ENCODE results near the gene CAMK1D.
"Not testable (repeated sequence)": the region's sequence is repeated elsewhere in the genome, so short reads cannot be mapped to it uniquely, and the experiment has no call there.

CAMK1D gene

GRCh38 chr10:12801214-12802087 is 452.1 kb downstream of the CAMK1D start:
- in situ Hi-C loops (cut with HindIII; ENCODE audit: low sequenced_read_pairs), result no loop called here

DNA sequence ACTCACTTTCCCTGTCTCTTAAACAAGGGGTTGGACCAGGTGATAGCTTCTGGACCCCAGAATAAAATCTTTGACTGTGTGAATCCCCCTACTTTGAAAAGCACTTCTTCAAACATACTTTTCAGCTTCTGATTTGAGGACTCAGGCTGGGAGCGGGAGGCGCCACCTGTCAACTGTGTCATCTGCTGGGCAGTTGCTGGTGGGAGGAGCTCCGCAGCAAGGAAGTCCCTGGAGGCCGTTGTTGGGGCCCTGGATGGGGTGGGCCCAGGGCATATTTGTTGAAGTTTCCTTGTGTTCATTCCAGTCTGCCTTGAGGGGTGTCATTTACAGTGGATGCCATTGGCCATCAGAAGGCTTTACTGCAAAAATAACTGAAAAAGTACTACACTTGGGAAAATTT is 454.4 kb downstream of the CAMK1D start:
- in situ Hi-C loops (cut with HindIII; ENCODE audit: low sequenced_read_pairs), result no loop called here

GRCh38 chr10:12806228-12807095 is 457.1 kb downstream of the CAMK1D start:
- in situ Hi-C loops (cut with HindIII; ENCODE audit: low sequenced_read_pairs), result no loop called here

GRCh38 chr10:12807096-12807755 is 457.9 kb downstream of the CAMK1D start:
- in situ Hi-C loops (cut with HindIII; ENCODE audit: low sequenced_read_pairs), result no loop called here

DNA sequence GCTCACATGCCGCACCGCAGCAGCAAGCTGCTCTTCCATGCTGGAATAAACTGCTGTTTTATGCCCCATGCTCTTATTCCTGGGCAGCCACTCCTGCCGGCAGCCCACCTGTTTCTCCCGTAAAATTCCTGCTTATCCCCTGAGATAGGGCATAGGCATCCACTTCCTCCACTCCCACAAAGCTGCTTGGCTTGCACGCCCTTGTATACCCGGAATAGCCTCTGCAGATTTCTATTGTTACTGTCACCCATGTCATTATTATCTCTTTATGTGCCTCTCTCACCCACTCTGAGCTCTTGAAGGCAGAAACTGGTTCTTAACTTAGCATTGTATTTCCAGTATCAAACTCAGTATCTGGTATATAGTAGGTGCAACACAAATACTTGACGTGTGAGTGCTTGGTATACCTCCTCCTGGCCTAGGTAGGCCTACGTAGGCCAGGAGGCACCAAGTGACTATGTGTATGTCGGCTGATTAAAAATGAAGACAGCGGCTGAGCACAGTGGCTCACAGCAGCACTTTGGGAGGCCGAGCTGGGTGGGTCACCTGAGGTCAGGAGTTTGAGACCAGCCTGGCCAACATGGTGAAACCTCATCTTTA is 458.8 kb downstream of the CAMK1D start:
- in situ Hi-C loops (cut with HindIII; ENCODE audit: low sequenced_read_pairs), result no loop called here

DNA sequence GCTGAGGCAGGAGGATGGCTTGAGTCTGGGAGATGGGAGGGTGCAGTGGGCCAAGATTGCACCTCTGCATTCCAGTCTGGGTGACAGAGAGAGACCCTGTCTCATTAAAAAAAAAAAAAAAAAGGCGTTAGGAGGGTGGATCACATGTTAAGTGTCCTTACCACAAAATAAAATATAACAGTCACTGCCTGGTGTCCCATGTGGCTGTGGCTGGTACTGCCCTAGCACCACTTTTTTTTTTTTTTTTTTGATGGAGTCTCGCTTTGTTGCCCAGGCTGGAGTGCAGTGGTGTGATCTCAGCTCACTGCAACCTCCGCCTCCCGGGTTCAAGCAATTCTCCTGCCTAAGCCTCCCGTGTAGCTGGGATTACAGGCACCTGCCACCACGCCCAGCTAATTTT is 460.7 kb downstream of the CAMK1D start:
- in situ Hi-C loops (cut with HindIII; ENCODE audit: low sequenced_read_pairs), result not testable (repeated sequence)

DNA sequence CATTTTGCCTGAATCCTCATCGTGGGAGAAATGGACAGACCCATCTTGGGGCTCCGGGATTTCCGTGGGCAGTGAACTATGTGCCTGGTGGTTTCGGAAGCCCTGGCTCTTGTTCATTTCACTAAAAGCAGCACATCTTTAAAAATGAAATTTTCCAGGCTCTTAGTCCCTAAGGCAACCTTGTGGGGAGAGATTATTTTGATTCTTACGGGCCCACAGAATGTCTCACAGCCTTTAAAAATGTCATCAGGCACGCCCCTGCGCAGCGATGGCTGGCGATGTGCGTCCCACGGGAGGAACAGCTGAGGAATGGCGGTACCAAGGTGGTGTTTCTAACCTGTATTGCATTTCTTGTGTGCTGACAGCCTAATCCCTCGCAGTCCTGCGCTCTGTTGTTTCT is 462.5 kb downstream of the CAMK1D start:
- in situ Hi-C loops (cut with HindIII; ENCODE audit: low sequenced_read_pairs), result no loop called here

DNA sequence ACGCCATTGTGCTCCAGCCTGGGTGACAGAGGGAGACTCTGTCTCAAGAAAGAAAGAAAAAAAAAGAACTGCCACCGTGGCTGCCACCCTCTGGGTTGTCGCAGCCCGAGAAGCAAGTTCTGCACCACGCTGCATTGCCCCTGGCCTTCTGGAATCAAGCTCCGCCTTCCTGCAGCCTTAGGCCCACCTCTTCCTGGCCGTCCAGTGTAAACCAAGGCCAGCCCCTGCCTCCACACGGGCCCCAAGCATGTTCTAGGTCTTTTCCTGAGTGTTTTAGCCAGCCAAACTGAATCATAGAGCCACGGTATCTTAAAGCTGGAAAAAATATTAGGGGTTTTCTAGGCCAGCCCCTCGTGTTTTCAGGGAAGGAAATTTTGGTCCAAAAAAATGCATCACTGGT is 463.2 kb downstream of the CAMK1D start:
- in situ Hi-C loops (cut with HindIII; ENCODE audit: low sequenced_read_pairs), result no loop called here

GRCh38 chr10:12814166-12814565 is 464.8 kb downstream of the CAMK1D start:
- in situ Hi-C loops (cut with HindIII; ENCODE audit: low sequenced_read_pairs), result no loop called here

GRCh38 chr10:12819071-12819470 is 469.7 kb downstream of the CAMK1D start:
- in situ Hi-C loops (cut with HindIII; ENCODE audit: low sequenced_read_pairs), result no loop called here

- in situ Hi-C loops (cut with HindIII; ENCODE audit: low sequenced_read_pairs), result no loop called here
These were observed 470.3 kb downstream of the CAMK1D start for GRCh38 chr10:12819656-12820055.

DNA sequence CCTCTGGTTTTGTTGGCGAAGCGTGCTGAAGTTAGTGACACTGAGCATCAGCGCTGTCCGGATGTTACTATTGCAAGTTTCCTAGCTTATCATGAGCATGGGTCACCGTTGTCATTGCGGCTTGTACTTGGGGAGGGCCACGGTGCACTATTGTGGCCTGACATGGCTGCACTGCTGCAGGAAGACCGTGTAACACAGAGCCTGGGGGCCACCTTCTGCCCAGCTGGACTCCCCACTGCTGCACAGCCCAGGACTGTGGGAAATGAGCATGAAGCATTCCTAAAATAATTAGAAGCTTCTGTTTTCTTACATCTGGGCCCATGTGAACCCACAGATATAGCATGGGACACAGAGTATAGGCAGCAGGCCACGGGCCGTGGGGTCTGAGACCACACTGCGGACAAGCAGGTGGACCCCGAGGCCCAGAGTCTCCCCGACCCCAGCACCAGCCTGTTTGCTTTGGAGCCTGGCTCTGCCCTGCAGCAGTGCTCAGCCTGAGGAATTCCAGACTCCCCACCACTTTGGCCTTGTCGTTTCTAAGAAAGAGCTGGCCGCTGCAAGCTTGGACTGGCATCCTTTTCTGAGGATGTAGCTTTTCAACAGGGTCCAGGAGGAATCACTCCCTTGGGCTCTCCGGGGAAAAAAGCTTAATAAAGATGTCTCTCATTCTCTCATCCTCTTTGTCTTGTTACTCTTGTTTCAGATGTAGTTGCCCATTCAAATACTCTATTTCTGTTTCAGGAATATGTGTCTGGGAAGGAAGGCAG is 473.0 kb downstream of the CAMK1D start:
- in situ Hi-C loops (cut with HindIII; ENCODE audit: low sequenced_read_pairs), result no loop called here

DNA sequence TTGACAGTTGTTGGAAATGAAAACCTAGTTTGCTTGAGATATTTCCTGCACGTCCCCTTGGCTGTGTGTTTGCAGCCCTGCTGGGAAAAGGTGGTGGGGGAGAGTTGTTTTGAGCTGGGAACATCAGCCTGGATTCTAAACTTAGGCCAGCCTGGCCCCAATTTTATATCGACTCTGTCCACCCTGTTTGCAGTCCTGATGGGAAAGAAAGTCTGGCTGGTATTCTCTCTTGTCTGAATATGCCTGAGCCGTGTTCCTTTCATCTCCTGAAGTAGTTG is 473.5 kb downstream of the CAMK1D start:
- in situ Hi-C loops (cut with HindIII; ENCODE audit: low sequenced_read_pairs), result no loop called here

DNA sequence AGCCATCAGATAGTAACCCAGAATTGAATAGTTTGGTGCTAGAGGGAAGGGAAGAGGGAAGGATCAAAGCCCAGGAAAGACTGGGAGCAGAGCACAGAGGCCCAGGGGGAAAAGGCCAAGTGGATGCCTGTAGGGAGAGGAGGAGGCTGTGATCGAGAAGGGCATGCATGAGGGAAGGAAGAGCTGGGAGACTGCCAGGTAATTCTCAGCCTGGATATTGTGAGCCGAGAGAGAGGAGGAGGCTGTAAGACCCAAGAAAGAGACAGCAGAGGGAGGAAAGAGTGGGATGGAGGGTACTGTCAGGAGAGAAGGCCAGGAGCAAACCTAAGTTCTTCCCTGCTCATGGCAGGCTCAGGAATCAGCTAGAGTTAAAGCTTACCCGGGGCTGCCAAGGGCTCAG is 474.0 kb downstream of the CAMK1D start:
- in situ Hi-C loops (cut with HindIII; ENCODE audit: low sequenced_read_pairs), result no loop called here

DNA sequence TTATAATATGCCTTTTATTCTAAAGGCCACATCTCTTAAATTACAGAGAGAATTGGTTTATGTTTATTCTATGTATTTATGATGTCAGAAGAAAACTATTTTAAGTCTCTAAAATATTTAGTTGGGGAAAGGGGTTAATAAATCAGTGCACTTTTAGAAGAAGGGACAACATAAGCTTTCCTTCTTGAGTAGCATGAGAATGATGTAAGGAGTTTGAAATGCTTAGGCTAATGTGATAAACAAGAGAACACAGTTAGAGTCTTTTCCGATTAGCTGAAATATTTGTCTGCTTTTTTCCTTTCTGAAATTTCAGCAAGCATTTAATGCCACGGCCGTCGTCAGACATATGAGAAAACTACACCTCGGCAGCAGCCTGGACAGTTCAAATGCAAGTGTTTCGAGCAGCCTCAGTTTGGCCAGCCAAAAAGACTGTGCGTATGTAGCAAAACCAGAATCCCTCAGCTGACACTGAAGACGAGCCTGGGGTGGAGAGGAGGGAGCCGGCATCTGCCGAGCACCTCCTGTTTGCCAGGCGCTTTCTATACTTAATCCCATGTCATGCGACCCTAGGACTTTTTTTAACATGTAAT is 476.0 kb downstream of the CAMK1D start:
- in situ Hi-C loops (cut with HindIII; ENCODE audit: low sequenced_read_pairs), result no loop called here

GRCh38 chr10:12826800-12827372 is 477.5 kb downstream of the CAMK1D start:
- in situ Hi-C loops (cut with HindIII; ENCODE audit: low sequenced_read_pairs), result no loop called here

DNA sequence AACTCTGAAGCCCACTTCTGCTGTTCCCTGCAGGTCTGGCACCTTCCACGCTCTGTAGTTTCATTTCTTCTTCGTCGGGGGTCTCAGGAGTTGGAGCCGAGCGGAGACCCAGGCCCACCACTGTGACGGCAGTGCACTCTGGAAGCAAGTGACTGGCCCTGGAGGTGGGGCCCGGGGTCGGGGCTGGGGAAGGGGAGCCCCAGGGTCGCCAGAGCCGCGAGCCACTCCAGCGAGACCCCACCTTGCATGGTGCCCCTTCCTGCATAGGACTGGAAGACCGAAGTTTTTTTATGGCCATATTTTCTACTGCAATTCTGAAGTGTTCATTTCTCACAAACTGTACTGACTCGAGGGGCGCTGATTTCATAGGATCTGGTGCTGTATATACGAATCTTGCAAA is 479.4 kb downstream of the CAMK1D start:
- in situ Hi-C loops (cut with HindIII; ENCODE audit: low sequenced_read_pairs), result no loop called here

DNA sequence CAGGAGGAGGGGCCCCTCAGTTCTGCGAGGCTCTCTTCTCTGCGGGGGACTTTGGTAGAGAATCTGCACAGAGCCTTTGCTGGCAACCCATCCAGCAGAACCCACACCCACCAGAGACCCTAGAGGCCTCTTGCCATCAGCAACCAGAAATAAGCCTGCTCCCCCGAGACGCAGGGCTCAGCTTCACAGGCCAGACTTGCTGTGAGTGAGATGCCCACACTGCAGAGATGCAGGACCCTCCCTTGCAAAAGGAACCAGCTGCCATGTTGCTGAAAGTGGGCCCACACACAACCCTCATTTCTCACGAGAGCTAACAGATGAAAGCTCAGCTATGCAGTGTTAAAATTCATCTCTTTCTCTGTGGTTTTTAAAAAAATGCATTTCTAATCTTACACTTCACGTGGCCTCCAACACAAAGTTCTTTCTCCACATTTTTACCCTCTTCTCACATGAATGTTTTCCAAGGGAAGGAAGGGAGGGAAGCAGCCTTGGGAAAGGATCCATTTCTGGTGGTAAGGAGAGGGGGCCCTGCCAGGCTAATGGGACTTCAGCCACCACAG is 480.6 kb downstream of the CAMK1D start:
- in situ Hi-C loops (cut with HindIII; ENCODE audit: low sequenced_read_pairs), result no loop called here

DNA sequence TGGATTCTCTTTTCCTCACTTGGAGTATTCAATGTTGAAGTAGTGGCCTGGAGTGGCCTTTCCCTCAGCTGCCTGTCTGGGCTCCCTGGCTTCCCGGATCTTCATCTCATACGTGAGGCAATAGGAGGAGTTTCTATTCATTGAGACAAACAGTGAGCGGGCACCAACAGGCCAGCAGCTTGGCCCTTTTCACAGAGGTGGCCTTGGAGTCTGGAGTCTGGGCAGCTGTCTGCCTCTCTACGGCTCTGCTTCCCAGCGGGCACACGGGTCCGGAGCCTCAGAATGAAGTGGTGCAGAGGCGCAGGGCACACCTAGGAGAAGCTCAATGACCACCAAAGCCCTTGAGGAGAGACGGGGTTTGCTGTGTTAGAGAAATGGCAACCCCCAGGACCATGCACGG is 482.7 kb downstream of the CAMK1D start:
- in situ Hi-C loops (cut with HindIII; ENCODE audit: low sequenced_read_pairs), result no loop called here

GRCh38 chr10:12833451-12833850 is 484.1 kb downstream of the CAMK1D start:
- in situ Hi-C loops (cut with HindIII; ENCODE audit: low sequenced_read_pairs), result no loop called here

Measured in DLD1 (cell line).